Neural progenitor cell (in vitro differentiated cells): Measurements from ENCODE around the gene STRADA.

Experiments
- EZH2 ChIP-seq: fragments of 200-600 bp; sonication (generic); IDR thresholded peaks from 2 replicates; pipeline ENCODE4 v1.6.1; 2017; ENCODE audit warnings: antibody characterized with exemption, mild to moderate bottlenecking, moderate library complexity
- EZH2phosphoT487 ChIP-seq: fragments of 200-600 bp; sonication (generic); IDR thresholded peaks from 2 replicates; pipeline ENCODE4 v1.6.1; 2017; ENCODE audit warnings: antibody characterized with exemption
- TF ChIP-seq, protein P1 (sequence below): fragments of 200-600 bp; sonication (generic); IDR thresholded peaks from 2 replicates; pipeline ENCODE4 v1.5.1; 2017; ENCODE audit warnings: antibody characterized with exemption, mild to moderate bottlenecking

GRCh38 chr17:63658366-63658765, 83.2 kb downstream of the STRADA start:
- TF ChIP-seq, protein P1, sequence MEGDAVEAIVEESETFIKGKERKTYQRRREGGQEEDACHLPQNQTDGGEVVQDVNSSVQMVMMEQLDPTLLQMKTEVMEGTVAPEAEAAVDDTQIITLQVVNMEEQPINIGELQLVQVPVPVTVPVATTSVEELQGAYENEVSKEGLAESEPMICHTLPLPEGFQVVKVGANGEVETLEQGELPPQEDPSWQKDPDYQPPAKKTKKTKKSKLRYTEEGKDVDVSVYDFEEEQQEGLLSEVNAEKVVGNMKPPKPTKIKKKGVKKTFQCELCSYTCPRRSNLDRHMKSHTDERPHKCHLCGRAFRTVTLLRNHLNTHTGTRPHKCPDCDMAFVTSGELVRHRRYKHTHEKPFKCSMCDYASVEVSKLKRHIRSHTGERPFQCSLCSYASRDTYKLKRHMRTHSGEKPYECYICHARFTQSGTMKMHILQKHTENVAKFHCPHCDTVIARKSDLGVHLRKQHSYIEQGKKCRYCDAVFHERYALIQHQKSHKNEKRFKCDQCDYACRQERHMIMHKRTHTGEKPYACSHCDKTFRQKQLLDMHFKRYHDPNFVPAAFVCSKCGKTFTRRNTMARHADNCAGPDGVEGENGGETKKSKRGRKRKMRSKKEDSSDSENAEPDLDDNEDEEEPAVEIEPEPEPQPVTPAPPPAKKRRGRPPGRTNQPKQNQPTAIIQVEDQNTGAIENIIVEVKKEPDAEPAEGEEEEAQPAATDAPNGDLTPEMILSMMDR: no peak
- TF ChIP-seq EZH2phosphoT487: no peak
- TF ChIP-seq EZH2: no peak
